ENCODE results near the gene GPR152. TPM values are rescaled to one million over a fixed set of nuclear protein-coding genes. Genes with fewer than 3 reads are reported as not detected.

Gene GPR152, protein sequence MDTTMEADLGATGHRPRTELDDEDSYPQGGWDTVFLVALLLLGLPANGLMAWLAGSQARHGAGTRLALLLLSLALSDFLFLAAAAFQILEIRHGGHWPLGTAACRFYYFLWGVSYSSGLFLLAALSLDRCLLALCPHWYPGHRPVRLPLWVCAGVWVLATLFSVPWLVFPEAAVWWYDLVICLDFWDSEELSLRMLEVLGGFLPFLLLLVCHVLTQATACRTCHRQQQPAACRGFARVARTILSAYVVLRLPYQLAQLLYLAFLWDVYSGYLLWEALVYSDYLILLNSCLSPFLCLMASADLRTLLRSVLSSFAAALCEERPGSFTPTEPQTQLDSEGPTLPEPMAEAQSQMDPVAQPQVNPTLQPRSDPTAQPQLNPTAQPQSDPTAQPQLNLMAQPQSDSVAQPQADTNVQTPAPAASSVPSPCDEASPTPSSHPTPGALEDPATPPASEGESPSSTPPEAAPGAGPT
- 0.16 TPM in 1 of 3 replicates, not detected in the others for total RNA-seq

DNA sequence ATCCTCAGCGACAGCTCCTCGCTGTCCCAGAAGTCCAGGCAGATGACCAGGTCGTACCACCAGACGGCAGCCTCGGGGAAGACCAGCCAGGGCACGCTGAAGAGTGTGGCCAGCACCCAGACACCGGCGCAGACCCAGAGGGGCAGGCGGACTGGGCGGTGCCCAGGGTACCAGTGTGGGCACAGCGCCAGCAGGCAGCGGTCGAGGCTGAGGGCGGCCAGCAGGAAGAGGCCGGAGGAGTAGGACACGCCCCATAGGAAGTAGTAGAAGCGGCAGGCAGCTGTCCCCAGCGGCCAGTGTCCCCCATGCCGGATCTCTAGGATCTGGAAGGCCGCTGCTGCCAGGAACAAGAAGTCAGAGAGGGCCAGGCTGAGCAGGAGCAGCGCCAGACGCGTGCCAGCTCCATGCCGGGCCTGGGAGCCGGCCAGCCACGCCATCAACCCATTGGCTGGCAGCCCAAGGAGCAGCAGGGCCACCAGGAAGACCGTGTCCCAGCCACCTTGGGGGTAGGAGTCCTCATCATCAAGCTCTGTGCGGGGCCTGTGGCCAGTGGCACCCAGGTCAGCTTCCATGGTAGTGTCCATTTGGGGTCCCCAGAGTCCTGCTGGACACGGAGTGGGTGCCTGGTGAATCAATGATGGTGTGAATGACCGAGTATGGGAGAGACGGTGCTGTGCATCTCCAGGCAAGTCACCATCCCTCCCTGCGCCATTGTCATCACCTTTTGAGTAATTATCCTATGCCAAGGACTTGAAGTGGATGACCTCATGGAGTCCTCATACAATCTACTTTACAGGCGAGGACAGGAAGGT lies at the start of gene GPR152:
GPR152 (minus strand) TSS at position 589 of the 812 bp plus-strand sequence; CDS start at position 584, 5 bp downstream.
- Mint-ChIP-seq H3K27me3 (ENCODE audit: low read depth) (no peaks in the 10 kb centered on the region), H3K36me3 (no peaks in the 10 kb centered on the region), H3K4me3 (no peak within 1 kb of the TSS), H3K4me1 (no peaks in the 10 kb centered on the region), H3K9me3 (no peaks in the 10 kb centered on the region), H3K27ac (no peak within 1 kb of the TSS)
- no peak for DNase-seq (ENCODE audit: low spot score in 2 of 2, unreplicated experiment in 2 of 2)
- TF ChIP-seq, protein P1, sequence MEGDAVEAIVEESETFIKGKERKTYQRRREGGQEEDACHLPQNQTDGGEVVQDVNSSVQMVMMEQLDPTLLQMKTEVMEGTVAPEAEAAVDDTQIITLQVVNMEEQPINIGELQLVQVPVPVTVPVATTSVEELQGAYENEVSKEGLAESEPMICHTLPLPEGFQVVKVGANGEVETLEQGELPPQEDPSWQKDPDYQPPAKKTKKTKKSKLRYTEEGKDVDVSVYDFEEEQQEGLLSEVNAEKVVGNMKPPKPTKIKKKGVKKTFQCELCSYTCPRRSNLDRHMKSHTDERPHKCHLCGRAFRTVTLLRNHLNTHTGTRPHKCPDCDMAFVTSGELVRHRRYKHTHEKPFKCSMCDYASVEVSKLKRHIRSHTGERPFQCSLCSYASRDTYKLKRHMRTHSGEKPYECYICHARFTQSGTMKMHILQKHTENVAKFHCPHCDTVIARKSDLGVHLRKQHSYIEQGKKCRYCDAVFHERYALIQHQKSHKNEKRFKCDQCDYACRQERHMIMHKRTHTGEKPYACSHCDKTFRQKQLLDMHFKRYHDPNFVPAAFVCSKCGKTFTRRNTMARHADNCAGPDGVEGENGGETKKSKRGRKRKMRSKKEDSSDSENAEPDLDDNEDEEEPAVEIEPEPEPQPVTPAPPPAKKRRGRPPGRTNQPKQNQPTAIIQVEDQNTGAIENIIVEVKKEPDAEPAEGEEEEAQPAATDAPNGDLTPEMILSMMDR (IDR thresholded peaks at IDR 0.05; ENCODE audit: unreplicated experiment) = no peak

DNA sequence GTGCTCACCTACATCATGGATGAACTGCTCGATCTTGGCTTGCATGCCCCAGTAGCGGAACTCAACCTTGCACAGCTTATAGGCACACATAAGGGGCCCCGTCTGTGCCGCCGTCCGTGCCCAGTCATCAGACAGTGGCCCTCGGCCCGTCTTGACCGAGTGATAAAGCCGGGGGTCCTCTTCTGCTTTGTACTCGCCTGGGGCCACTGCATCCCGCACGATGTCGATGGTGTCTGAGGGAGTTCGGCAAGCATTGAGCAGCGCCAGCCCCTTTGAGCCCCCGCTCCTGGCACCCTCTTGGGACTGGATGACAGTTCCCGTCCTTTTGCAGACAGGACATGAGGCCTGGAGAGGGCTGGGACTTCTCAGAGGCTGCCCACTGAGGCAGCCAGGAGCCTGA lies 49.3 kb upstream of the GPR152 start:
- Mint-ChIP-seq H3K27ac (no peak overlapping the region), H3K4me1 (peaks cover 19% of the 10 kb centered on the region), H3K4me3 (no peak overlapping the region), H3K36me3 (peaks cover 10% of the 10 kb centered on the region), H3K27me3 (ENCODE audit: low read depth) (peaks cover 3% of the 10 kb centered on the region), H3K9me3 (no peaks in the 10 kb centered on the region)
- no peak for DNase-seq (ENCODE audit: low spot score in 2 of 2, unreplicated experiment in 2 of 2)
- TF ChIP-seq, protein P1 (IDR thresholded peaks at IDR 0.05; ENCODE audit: unreplicated experiment) = no peak

DNA sequence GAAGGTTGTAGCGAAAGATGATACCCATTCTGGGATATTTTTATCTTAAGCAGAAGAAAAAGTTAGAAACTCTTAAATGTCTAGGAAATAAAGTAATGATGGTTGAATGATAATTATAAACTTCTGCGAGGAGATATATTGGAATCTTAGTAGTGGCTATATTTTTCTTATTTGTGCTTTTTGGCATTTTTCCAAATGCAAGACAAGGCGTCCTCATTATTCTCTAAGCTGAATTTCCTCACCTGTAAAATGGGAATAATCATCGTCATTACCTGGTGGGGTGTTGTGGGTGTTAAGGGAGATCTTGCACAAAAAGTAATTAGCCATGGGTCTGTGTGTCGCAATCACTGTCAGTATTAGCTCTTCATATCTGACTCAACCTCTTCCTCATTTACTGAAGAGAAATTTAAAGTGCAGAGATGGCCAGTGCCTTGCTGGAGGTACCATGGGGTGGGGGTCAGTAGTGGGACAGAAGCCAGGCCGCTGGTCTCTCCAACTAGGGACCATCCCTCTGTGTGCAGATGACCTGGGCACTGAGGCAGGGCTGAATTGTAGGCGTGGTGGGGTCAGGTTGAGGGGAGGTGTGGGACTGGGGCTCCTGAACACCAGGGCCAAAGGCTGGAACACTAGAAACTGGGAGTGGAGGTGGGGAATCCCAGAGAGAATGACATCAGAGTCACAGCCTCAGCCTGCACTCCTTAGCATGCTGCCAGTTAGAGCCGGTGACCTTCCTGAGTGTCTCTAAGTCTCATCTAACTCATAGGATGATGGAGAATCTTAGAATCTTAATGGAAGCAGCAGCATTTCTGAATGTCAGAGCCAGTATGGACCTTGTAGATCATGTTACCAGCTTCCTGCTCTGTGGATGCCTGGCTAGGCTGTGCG lies 48.5 kb upstream of the GPR152 start:
- Mint-ChIP-seq H3K27me3 (ENCODE audit: low read depth) (peaks cover 3% of the 10 kb centered on the region), H3K36me3 (peaks cover 10% of the 10 kb centered on the region), H3K9me3 (no peaks in the 10 kb centered on the region), H3K4me3 (no peak overlapping the region), H3K27ac (no peak overlapping the region), H3K4me1 (peaks cover 15% of the 10 kb centered on the region)
- TF ChIP-seq, protein P1 (IDR thresholded peaks at IDR 0.05; ENCODE audit: unreplicated experiment) = no peak
- DNase-seq (ENCODE audit: low spot score in 2 of 2, unreplicated experiment in 2 of 2) = no peak

DNA sequence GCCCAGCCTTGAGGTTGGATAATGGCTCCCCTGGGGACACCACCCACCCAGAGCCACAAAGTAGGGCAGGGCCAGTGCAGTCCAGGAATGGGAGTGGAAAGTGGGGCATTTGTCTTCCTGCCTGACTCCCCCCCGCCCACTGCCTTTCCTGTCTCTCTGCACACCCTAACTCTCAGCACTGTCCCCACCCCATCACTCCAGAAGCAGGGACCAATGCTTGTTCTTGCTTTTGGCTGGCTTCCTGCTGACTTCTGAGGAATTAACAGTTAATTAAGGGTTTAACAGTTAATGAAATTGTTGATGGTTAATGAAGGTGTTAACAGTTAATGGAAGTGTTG lies 47.9 kb upstream of the GPR152 start:
- TF ChIP-seq, protein P1 (IDR thresholded peaks at IDR 0.05; ENCODE audit: unreplicated experiment) = no peak
- Mint-ChIP-seq H3K4me1 (peaks cover 13% of the 10 kb centered on the region), H3K4me3 (no peak overlapping the region), H3K36me3 (peaks cover 10% of the 10 kb centered on the region), H3K27ac (no peak overlapping the region), H3K9me3 (no peaks in the 10 kb centered on the region), H3K27me3 (ENCODE audit: low read depth) (peaks cover 3% of the 10 kb centered on the region)
- DNase-seq (ENCODE audit: low spot score in 2 of 2, unreplicated experiment in 2 of 2) = no peak

DNA sequence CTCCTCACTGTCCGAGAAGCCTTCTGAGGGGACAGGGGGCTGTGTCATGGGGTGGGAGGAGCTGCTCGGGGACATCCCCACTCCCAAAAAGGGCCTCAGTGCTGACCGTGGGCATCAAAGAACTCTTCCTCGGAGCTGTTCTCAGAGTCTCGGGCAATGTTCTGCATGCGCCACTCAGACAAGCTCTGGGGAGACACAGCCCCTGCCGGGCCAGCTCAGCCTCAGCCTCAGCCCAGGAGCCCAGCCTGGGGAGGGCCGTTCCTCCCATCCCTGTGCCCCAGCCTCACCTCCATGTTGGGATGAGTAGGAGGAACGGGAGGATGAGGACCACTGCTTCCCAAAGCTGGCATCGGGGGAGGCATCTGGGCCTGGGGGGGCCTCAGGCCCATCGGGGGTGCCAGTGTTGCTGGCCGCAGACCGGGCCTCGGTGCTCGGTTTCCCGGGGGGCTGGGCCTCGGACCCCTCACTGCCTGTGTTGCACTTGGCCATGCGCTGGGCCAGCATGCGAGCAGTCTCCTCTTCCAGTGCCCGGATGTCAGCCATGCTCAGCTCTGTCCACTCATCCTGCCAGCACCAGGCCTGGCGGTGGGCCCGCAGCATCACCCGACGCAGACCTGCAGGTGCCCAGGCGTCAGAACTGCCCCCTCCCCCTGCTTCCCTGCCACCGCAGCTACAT lies 47.4 kb upstream of the GPR152 start:
- peaks cover 3% of the 10 kb centered on the region for H3K27me3 Mint-ChIP-seq (ENCODE audit: low read depth)
- DNase-seq (ENCODE audit: low spot score in 2 of 2, unreplicated experiment in 2 of 2) = no peak
- peaks cover 10% of the 10 kb centered on the region for H3K36me3 Mint-ChIP-seq
- TF ChIP-seq, protein P1 (IDR thresholded peaks at IDR 0.05; ENCODE audit: unreplicated experiment) = no peak
- no peak overlapping the region for H3K27ac Mint-ChIP-seq
- peaks cover 11% of the 10 kb centered on the region for H3K4me1 Mint-ChIP-seq
- H3K4me3 Mint-ChIP-seq = no peak overlapping the region
- H3K9me3 Mint-ChIP-seq = no peaks in the 10 kb centered on the region

Data from mesothelial cell of epicardium (in vitro differentiated cells).